GM18526 (cell line): Measurements from ENCODE around the gene SOCS1.

ENCODE experiments used
- POLR2A ChIP-seq: IDR thresholded peaks from 3 replicates; pipeline ENCODE4 v1.6.1; 2011; ENCODE audit not compliant: insufficient read length; ENCODE audit errors: extremely low read depth

Gene SOCS1

GRCh38 chr16:11255737-11256660 is at the start of gene SOCS1:
Gene SOCS1 (minus strand): TSS chr16:11256204. CDS start chr16:11255478, 726 bp downstream.
- TF ChIP-seq POLR2A = peak; percentile 99

- TF ChIP-seq POLR2A = no peak
Measured at GRCh38 chr16:11303405-11304138, 47.6 kb upstream of the SOCS1 start.

DNA sequence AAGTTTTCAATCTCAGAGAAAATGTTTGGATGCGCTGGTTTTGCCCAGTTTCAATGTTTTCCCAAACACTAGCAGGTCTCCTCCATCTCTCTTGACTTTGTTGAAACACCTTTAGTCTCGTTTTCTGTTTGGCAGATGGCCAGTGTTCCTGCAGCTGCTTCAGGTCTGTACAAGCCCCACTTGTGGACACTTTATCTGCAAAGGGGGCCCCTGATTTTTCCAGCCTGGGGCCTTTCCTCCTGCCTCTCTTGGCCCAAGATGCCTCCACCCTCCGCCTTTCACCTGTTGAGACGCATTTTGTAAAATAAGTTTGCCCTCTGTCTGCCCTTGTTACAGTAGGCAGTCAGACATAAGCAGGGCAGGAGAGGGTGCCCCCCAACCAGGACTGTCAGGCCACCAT is 47.0 kb upstream of the SOCS1 start:
- no peak for TF ChIP-seq POLR2A

- TF ChIP-seq POLR2A = no peak
Measured at GRCh38 chr16:11301645-11302501, 45.9 kb upstream of the SOCS1 start.

DNA sequence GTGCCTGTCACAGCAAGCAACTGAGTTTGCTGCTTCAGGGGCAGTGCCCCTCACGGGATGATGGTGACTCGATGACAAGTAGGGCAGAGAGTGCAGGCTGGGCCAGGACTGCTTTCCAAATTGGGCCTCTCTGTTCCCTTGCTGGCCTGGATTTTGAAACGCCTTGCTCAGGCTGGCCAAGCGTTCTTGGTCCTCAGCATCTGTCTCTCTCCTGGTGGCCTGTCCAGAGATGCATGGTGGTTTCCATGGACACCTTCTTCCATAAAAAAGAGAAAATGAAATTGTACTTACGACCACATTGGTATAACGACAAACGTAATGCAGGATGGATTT is 44.5 kb upstream of the SOCS1 start:
- TF ChIP-seq POLR2A = no peak

- TF ChIP-seq POLR2A = no peak
Measured at GRCh38 chr16:11299865-11300559, 44.0 kb upstream of the SOCS1 start.

DNA sequence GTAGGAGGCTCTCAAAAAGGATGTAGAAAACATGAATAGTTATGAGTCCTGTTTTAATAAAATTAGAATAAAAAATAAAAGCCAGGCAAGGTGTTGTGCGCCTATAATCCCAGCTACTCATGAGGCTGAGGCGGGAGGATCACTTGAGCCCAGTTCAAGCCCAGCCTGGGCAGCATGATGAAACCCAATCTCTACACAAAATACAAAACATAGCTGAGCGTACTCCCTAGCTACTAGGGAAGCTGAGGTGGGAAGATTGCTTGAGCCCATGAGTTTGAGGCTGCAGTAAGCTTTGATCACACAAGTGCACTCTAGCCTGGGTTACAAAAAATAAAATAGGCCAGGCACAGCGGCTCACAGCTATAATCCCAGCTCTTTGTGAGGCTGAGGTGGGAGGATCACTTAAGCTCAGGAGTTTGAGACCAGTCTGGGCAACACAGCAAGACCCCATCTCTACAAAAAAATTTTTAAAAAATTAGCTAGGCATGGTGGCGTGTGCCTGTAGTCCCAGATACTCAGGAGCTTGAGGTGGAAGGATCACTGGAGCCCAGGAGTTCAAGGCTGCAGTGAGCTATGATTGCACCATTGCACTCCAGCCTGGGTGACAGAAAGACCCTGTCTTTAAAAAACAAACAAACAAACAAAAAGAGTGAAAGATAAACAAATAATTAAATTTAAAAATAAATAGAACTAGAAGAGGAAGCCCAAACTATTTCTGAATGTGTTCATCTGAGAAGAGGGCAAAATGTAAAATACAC is 42.3 kb upstream of the SOCS1 start:
- TF ChIP-seq POLR2A = no peak

- peak; percentile 41 for TF ChIP-seq POLR2A
Measured at GRCh38 chr16:11297492-11298142, 41.6 kb upstream of the SOCS1 start.

GRCh38 chr16:11296706-11297491 is 40.9 kb upstream of the SOCS1 start:
- no peak for TF ChIP-seq POLR2A

DNA sequence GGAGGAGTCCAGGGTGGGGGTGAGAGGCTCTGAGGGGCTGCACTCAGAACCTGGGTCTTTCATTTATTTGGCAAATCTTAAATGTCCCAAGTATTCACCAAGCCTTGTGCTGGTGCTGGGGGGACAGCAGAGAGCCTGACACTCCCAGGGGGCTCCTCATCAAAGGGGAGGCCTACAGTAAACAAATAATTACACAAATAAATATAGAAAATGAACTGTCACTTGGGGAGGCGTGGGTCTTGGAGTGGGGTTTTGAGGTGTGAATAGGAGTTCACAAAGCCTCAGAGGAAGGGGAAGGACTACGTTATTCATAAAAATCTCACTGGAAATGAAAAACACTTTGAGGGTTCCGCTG is 40.3 kb upstream of the SOCS1 start:
- no peak for TF ChIP-seq POLR2A

GRCh38 chr16:11295672-11296071 is 39.7 kb upstream of the SOCS1 start:
- no peak for TF ChIP-seq POLR2A

GRCh38 chr16:11292076-11292748 is 36.2 kb upstream of the SOCS1 start:
- TF ChIP-seq POLR2A = no peak

- TF ChIP-seq POLR2A = no peak
Measured at GRCh38 chr16:11291091-11291703, 35.2 kb upstream of the SOCS1 start.
